K562 (cell line): ENCODE measurements around the gene EXOC4. TPM values are rescaled to one million over a fixed set of nuclear protein-coding genes. Genes with fewer than 3 reads are reported as not detected.

Experiments used
- CREB1 ChIP-seq, 2 experiments: sonication (generic) in 1 of 2; formaldehyde crosslinking in 1 of 2; IDR thresholded peaks; 2 replicates each; pipeline versions ENCODE4 v1.6.1 to v1.8.0; 2012 to 2022; ENCODE audit warnings: inconsistent platforms in 1 of 2, mild to moderate bottlenecking in 1 of 2, missing genetic modification reagents in 1 of 2, moderate library complexity in 1 of 2
- CREB5 ChIP-seq: fragments of 250-450 bp; sonication (Bioruptor Pico); IDR thresholded peaks from 2 replicates; pipeline ENCODE4 v1.5.0; 2020; ENCODE audit warnings: mild to moderate bottlenecking
- CSDE1 ChIP-seq, 2 experiments: fragments of 450-650 bp; IDR thresholded peaks; 2 replicates each; pipeline ENCODE4 v1.6.1; 2016; ENCODE audit warnings: mild to moderate bottlenecking in 1 of 2
- EZH2 ChIP-seq: IDR thresholded peaks from 2 replicates; pipeline ENCODE4 v1.6.1; 2012; ENCODE audit warnings: low read depth, mild to moderate bottlenecking, inconsistent platforms, low read length, borderline replicate concordance
- FOS ChIP-seq: IDR thresholded peaks from 3 replicates; pipeline ENCODE4 v1.6.1; 2011; ENCODE audit not compliant: insufficient read length; ENCODE audit errors: extremely low read depth
- GTF2E2 ChIP-seq: fragments of 200-800 bp; sonication (Bioruptor generic); IDR thresholded peaks from 2 replicates; pipeline ENCODE4 v1.6.1; 2016; ENCODE audit warnings: missing genetic modification characterization, missing compliant biosample characterization
- HINFP ChIP-seq: fragments of 450-650 bp; conservative IDR thresholded peaks from 2 replicates; pipeline ENCODE4 v1.6.1; 2016; ENCODE audit warnings: missing genetic modification characterization, low read depth, mild to moderate bottlenecking, control low read depth, missing compliant biosample characterization
- HMBOX1 ChIP-seq: sonication (generic); IDR thresholded peaks from 2 replicates; pipeline ENCODE4 v1.6.1; 2016
- PATZ1 ChIP-seq: fragments of 250-450 bp; sonication (Bioruptor Pico); IDR thresholded peaks from 2 replicates; pipeline ENCODE4 v1.5.0; 2020; ENCODE audit warnings: mild to moderate bottlenecking, borderline replicate concordance
- POLR2AphosphoS2 ChIP-seq: IDR thresholded peaks from 2 replicates; pipeline ENCODE4 v1.6.1; 2012; ENCODE audit warnings: low read length, improper control_type of control experiment
- RBFOX2 ChIP-seq: fragments of 200-400 bp; formaldehyde crosslinking; IDR thresholded peaks from 2 replicates; pipeline ENCODE4 v1.6.1; 2017; ENCODE audit warnings: low read depth, mild to moderate bottlenecking, low read length, moderate library complexity
- TSHZ1 ChIP-seq: fragments of 250-450 bp; sonication (Bioruptor Pico); IDR thresholded peaks from 2 replicates; pipeline ENCODE4 v1.4.0; 2020; ENCODE audit warnings: mild to moderate bottlenecking, moderate library complexity
- ZFP30 ChIP-seq: fragments of 250-450 bp; sonication (Bioruptor Pico); IDR thresholded peaks from 2 replicates; pipeline ENCODE4 v1.8.0; 2022; ENCODE audit warnings: moderate library complexity, mild to moderate bottlenecking, inconsistent platforms, borderline replicate concordance
- ZNF354B ChIP-seq: fragments of 250-450 bp; sonication (Bioruptor Pico); IDR thresholded peaks from 2 replicates; pipeline ENCODE4 v1.4.0; 2020
- ZNF436 ChIP-seq: fragments of 250-450, 450-650 bp; sonication (Bioruptor Pico); formaldehyde crosslinking; IDR thresholded peaks from 2 replicates; pipeline ENCODE4 v1.7.0; 2020; ENCODE audit warnings: mild to moderate bottlenecking
- ZNF512 ChIP-seq: IDR thresholded peaks from 2 replicates; pipeline ENCODE4 v1.6.1; 2016; ENCODE audit warnings: missing genetic modification characterization, missing compliant biosample characterization
- polyA plus RNA-seq, 8 experiments: library from polyadenylated mRNA; depleted of rRNA in 4 of 8; stranded (reverse) in 5 of 8; unstranded in 3 of 8; fragments of >200 nt; fragmentation: Nextera tagmentation in 2 of 8; fragmentation: Illumina TruSeq in 1 of 8; extraction: Ambion mirVana in 2 of 8; extraction: Trizol in 1 of 8; gene quantifications; 2 replicates each; pipeline versions ENCODE4 v1.2.1 to v1.2.3, GENCODE V29; 2011 to 2014; ENCODE audit warnings: inconsistent platforms in 1 of 8, missing spikeins in 1 of 8
- total RNA-seq, 7 experiments: library from RNA; depleted of rRNA in 6 of 7; stranded (reverse); fragments of >200 nt in 6 of 7; fragmentation: Illumina TruSeq in 2 of 7; extraction: Trizol in 2 of 7; gene quantifications; 2 replicates each; pipeline versions ENCODE4 v1.2.1 to v1.2.3, GENCODE V29; 2011 to 2021; ENCODE audit warnings: low replicate concordance in 1 of 7

EXOC4 gene
- total and polyA plus RNA-seq, 9 of the 15 experiments (the other 6 are each of a cell fraction or from before 2014, with no cell fraction given): 18.5 to 73.1 (median 46.6) TPM

- no peak for TF ChIP-seq PATZ1 (CRISPR knock-in tag)
- peak; percentile 75; the same call in 1 of the 2 replicates for TF ChIP-seq POLR2AphosphoS2
- TF ChIP-seq RBFOX2: peak; percentile 89
- no peak for TF ChIP-seq HINFP (tag)
- no peak for TF ChIP-seq CREB5 (CRISPR knock-in tag)
- peak; percentile 72; the same call in 1 of the 2 replicates for TF ChIP-seq GTF2E2
- TF ChIP-seq FOS: peak; percentile 98
- TF ChIP-seq EZH2: no peak
- TF ChIP-seq ZNF436 (CRISPR knock-in tag): no peak
- no peak; a peak in 1 of 4 replicates for TF ChIP-seq CSDE1 (IDR thresholded peaks at IDR 0.05)
- peak; percentile 94 for TF ChIP-seq CREB1 (IDR thresholded peaks at IDR 0.05)
- TF ChIP-seq CREB1 (CRISPR knock-in tag; IDR thresholded peaks at IDR 0.05): peak; percentile 91
- no peak for TF ChIP-seq HMBOX1
- no peak for TF ChIP-seq ZNF512 (tag)
- TF ChIP-seq ZFP30 (CRISPR knock-in tag): no peak
- no peak for TF ChIP-seq ZNF354B (CRISPR knock-in tag)
- no peak for TF ChIP-seq TSHZ1 (CRISPR knock-in tag)
Measured at GRCh38 chr7:133252858-133253518, at the start of gene EXOC4 (continued).
